GM12878 (cell line): ENCODE results near the gene CEBPG. TPM values are rescaled to one million over a fixed set of nuclear protein-coding genes. Genes with fewer than 3 reads are reported as not detected.

ENCODE experiments used
- ATAC-seq: fragments of 200-7000 bp; cut with Tn5 transposase; 3 replicates; pipeline ENCODE4 v1.9.1; 2020; ENCODE audit warnings: mild to moderate bottlenecking, moderate library complexity
- BruUV-seq: library from RNA; stranded (reverse); fragments of 400-500 nt; replicated peaks from 2 replicates; lab custom pipeline; 2021; lab: Mats Ljungman, UMichigan
- CTCF ChIA-PET: fragments of 300-600 bp; sonication (Branson Sonifier 250); formaldehyde crosslinking; extraction: SDS; loops from one replicate; lab custom pipeline; 2021; ENCODE audit warnings: inconsistent platforms; lab: Yijun Ruan, JAX
- POLR2A ChIA-PET: fragments of 350-600 bp; formaldehyde crosslinking; extraction: SDS; loops from one replicate; lab custom pipeline; 2021; ENCODE audit warnings: inconsistent platforms; lab: Charles Lee
- RAD21 ChIA-PET: fragments of 300-600 bp; sonication (Branson Sonifier 250); formaldehyde crosslinking; loops from one replicate; lab custom pipeline; 2023; ENCODE audit warnings: antibody characterized with exemption; ENCODE audit not compliant: unreplicated experiment; lab: Charles Lee
- SMC1A ChIA-PET: fragments of 300-600 bp; sonication (Branson Sonifier 250); formaldehyde crosslinking; loops from one replicate; lab custom pipeline; 2023; ENCODE audit not compliant: unreplicated experiment, uncharacterized antibody; lab: Charles Lee
- DNase-seq: peaks from one replicate; pipeline ENCODE4 v3.0.0-alpha.2; 2011; ENCODE audit warnings: low read depth, low spot score
- FAIRE-seq: peaks from 3 replicates; lab custom pipeline; 2011; peaks lifted over from hg19 to GRCh38; lab: Jason Lieb, UNC
- H2AFZ ChIP-seq: 2 replicates; pipeline ENCODE4 v1.6.0; 2011; ENCODE audit warnings: low read depth, low read length, control low read depth; ENCODE audit not compliant: control insufficient read depth
- H3K27ac ChIP-seq: 2 replicates; pipeline ENCODE4 v1.5.1; 2011; ENCODE audit warnings: control low read depth; ENCODE audit not compliant: control insufficient read depth, insufficient read depth
- H3K27me3 ChIP-seq, 2 experiments: replicated peaks in 1 of 2; 2 replicates each; pipeline versions ENCODE4 v1.6.0 to v1.6.1; 2011; ENCODE audit warnings: low read length in 1 of 2; ENCODE audit not compliant: control insufficient read depth in 2 of 2, insufficient read depth in 2 of 2
- H3K36me3 ChIP-seq, 2 experiments: 2 replicates each; pipeline ENCODE4 v1.5.1; 2011; ENCODE audit warnings: low read length in 1 of 2; ENCODE audit not compliant: control insufficient read depth in 2 of 2, insufficient read depth in 2 of 2
- H3K4me1 ChIP-seq: 2 replicates; pipeline ENCODE4 v1.6.1; 2011; ENCODE audit warnings: mild to moderate bottlenecking, low read length, moderate library complexity, mixed read lengths; ENCODE audit not compliant: control insufficient read depth, insufficient read depth
- H3K4me2 ChIP-seq: 2 replicates; pipeline ENCODE4 v1.6.0; 2011; ENCODE audit warnings: control low read depth; ENCODE audit not compliant: control insufficient read depth, insufficient read depth
- H3K4me3 ChIP-seq: fragments of 200-600 bp; sonication (generic); 2 replicates; pipeline ENCODE4 v1.5.1; 2016
- H3K79me2 ChIP-seq: 2 replicates; pipeline ENCODE4 v1.6.0; 2011; ENCODE audit warnings: low read length; ENCODE audit not compliant: control insufficient read depth, insufficient read depth
- H3K9ac ChIP-seq: 2 replicates; pipeline ENCODE4 v1.8.0; 2011; ENCODE audit warnings: low read length, control low read depth, mixed read lengths; ENCODE audit not compliant: control insufficient read depth, insufficient read depth
- H3K9me3 ChIP-seq: replicated peaks from 3 replicates; pipeline ENCODE4 v1.5.1; 2011; ENCODE audit warnings: mild to moderate bottlenecking, low read length; ENCODE audit not compliant: control insufficient read depth, insufficient read depth
- H4K20me1 ChIP-seq: 2 replicates; pipeline ENCODE4 v1.6.0; 2011; ENCODE audit not compliant: control insufficient read depth, insufficient read depth
- CHD1 ChIP-seq: IDR thresholded peaks from 2 replicates; pipeline ENCODE4 v1.6.1; 2012; ENCODE audit warnings: low read depth, low read length, improper control_type of control experiment
- CHD2 ChIP-seq: IDR thresholded peaks from 2 replicates; pipeline ENCODE4 v1.6.1; 2011; ENCODE audit warnings: low read depth, low read length, improper control_type of control experiment, borderline replicate concordance
- CHD4 ChIP-seq: fragments of 200-600 bp; sonication (generic); IDR thresholded peaks from 2 replicates; pipeline ENCODE4 v1.6.1; 2016; ENCODE audit warnings: mild to moderate bottlenecking
- EZH2 ChIP-seq: IDR thresholded peaks from 2 replicates; pipeline ENCODE4 v1.6.1; 2012; ENCODE audit warnings: low read depth, mild to moderate bottlenecking, control low read depth, inconsistent platforms, low read length, borderline replicate concordance; ENCODE audit not compliant: control insufficient read depth
- JUNB ChIP-seq: IDR thresholded peaks from 2 replicates; pipeline ENCODE4 v1.6.1; 2016; ENCODE audit warnings: antibody characterized with exemption, mild to moderate bottlenecking
- KAT2A ChIP-seq: conservative IDR thresholded peaks from 2 replicates; pipeline ENCODE4 v1.6.1; 2011; ENCODE audit warnings: low read depth, low read length; ENCODE audit not compliant: control insufficient read depth
- LARP7 ChIP-seq: fragments of 450-650 bp; IDR thresholded peaks from 2 replicates; pipeline ENCODE4 v1.6.1; 2017; ENCODE audit warnings: mild to moderate bottlenecking
- MYC ChIP-seq: IDR thresholded peaks from 2 replicates; pipeline ENCODE4 v1.6.1; 2011; ENCODE audit warnings: mild to moderate bottlenecking, low read length, moderate library complexity, inconsistent platforms; ENCODE audit not compliant: insufficient read depth, insufficient replicate concordance, insufficient read length, severe bottlenecking
- SMAD5 ChIP-seq: IDR thresholded peaks from 2 replicates; pipeline ENCODE4 v1.6.1; 2016; ENCODE audit warnings: antibody characterized with exemption, low read depth
- SMC3 ChIP-seq: IDR thresholded peaks from 2 replicates; pipeline ENCODE4 v1.6.1; 2011; ENCODE audit warnings: low read length, improper control_type of control experiment, borderline replicate concordance
- STAT3 ChIP-seq: IDR thresholded peaks from 2 replicates; pipeline ENCODE4 v1.6.1; 2011; ENCODE audit warnings: low read depth, low read length, improper control_type of control experiment
- ZNF274 ChIP-seq: IDR thresholded peaks from one replicate; pipeline ENCODE4 v1.8.0; 2011; ENCODE audit not compliant: insufficient read length, insufficient read depth
- WGBS: methylation state at CpG from one replicate; pipeline ENCODE4 v1.1.6; 2016; ENCODE audit warnings: low lambda C conversion rate; ENCODE audit not compliant: insufficient replicate concordance, insufficient coverage; ENCODE audit errors: missing lambda C conversion rate; 5-methylcytosine and 5-hydroxymethylcytosine counted together
- in situ Hi-C: fragments of 300-500 bp; cut with MboI; formaldehyde crosslinking; loops from 9 replicates; pipeline ENCODE4 v1.14.3; 2018; ENCODE audit warnings: mixed read lengths
- intact Hi-C: fragments of 100-400 bp; cut with micrococcal nuclease; formaldehyde crosslinking; loops from one replicate; pipeline ENCODE4 v1.14.2; 2022; ENCODE audit not compliant: unreplicated experiment
- polyA plus RNA-seq, 11 experiments: library from polyadenylated mRNA; depleted of rRNA in 4 of 11; unstranded in 6 of 11; stranded (reverse) in 5 of 11; fragments of >200 nt; fragmentation: Nextera tagmentation in 4 of 11; fragmentation: Illumina TruSeq in 1 of 11; extraction: Ambion mirVana in 4 of 11; extraction: Trizol in 1 of 11; gene quantifications; 1 replicate in 1 of 11; 2 replicates in 10 of 11; pipeline versions ENCODE4 v1.2.1 to v1.2.3, GENCODE V29; 2011 to 2016; ENCODE audit warnings: inconsistent platforms in 2 of 11, missing spikeins in 2 of 11, low read depth in 1 of 11
- total RNA-seq, 4 experiments: library from RNA; depleted of rRNA in 3 of 4; stranded (reverse); fragments of >200 nt in 3 of 4; fragmentation: Illumina TruSeq in 1 of 4; extraction: Trizol in 1 of 4; gene quantifications; 2 replicates each; pipeline versions ENCODE4 v1.2.1 to v1.2.3, GENCODE V29; 2013 to 2021
- TF ChIP-seq, protein P1 (sequence below): fragments of 450-650 bp; formaldehyde crosslinking; IDR thresholded peaks from 2 replicates; pipeline ENCODE4 v1.4.0; 2020; ENCODE audit warnings: mild to moderate bottlenecking, moderate library complexity
- TF ChIP-seq, protein P2 (sequence below): fragments of 450-650 bp; IDR thresholded peaks from 2 replicates; pipeline ENCODE4 v1.6.1; 2014; ENCODE audit warnings: mild to moderate bottlenecking
- TF ChIP-seq, protein P3 (sequence below): IDR thresholded peaks from 2 replicates; pipeline ENCODE4 v1.6.1; 2012; ENCODE audit warnings: low read length, inconsistent platforms

CEBPG gene
- total and polyA plus RNA-seq, 10 of the 15 experiments (the other 5 are each of a cell fraction or from before 2014, with no cell fraction given), result 5.2 to 22.4 (median 20.0) TPM

DNA sequence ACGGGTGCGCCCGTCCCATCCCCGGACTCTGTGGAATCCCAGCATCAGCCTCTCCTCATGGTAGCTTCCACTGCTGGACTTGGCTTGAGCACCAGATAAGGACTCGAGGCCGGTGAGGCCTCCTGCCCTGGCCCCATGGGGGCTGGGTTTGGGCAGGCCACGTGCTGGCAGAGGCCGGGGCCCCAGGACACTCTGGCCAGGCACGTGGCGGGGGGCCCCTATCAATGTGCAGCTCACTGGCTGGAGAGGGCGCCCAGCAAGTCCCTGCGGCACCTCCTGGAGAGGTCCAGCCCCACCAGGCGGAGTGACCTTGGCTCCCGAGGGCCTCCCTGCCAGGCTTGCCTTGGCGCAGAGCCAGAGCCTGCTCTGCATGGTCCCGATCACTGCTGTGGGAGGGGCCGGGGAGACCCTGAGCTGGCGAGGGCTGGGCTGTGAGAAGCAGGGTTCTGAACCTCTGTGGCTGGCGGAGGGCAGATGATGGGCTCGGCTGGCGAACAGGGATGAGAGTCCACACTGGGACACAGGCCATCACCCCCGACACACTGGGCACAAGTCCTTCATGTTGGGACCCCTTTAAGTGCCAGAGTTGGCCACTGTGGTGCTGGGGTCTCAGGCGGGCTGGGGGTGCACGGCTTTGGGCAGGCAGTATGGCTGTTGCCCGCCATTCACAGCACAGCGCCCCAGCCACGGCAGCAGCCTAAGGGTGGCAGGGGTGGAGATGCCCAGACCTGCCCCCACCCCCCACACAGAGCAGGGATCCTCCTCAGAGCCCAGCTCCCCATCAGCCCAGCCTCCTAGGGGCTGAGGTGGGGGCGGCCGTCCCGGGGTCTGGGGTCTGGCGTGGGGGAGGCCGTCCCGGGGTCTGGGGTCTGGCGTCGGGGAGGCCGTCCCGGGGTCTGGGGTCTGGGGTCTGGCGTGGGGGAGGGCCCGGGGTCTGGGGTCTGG is 19.1 kb downstream of the CEBPG start:
- ChIA-PET POLR2A (no interaction called here), SMC1A (no interaction called here), RAD21 (no interaction called here), CTCF (interaction anchor here (0.7 kb wide), 1 partner anchor 244 kb away, joined by 3 read pairs; no protein-coding TSS in a partner anchor)
- no peak for TF ChIP-seq KAT2A
- TF ChIP-seq MYC, result no peak
- no peak for TF ChIP-seq SMC3
- TF ChIP-seq, protein P1, sequence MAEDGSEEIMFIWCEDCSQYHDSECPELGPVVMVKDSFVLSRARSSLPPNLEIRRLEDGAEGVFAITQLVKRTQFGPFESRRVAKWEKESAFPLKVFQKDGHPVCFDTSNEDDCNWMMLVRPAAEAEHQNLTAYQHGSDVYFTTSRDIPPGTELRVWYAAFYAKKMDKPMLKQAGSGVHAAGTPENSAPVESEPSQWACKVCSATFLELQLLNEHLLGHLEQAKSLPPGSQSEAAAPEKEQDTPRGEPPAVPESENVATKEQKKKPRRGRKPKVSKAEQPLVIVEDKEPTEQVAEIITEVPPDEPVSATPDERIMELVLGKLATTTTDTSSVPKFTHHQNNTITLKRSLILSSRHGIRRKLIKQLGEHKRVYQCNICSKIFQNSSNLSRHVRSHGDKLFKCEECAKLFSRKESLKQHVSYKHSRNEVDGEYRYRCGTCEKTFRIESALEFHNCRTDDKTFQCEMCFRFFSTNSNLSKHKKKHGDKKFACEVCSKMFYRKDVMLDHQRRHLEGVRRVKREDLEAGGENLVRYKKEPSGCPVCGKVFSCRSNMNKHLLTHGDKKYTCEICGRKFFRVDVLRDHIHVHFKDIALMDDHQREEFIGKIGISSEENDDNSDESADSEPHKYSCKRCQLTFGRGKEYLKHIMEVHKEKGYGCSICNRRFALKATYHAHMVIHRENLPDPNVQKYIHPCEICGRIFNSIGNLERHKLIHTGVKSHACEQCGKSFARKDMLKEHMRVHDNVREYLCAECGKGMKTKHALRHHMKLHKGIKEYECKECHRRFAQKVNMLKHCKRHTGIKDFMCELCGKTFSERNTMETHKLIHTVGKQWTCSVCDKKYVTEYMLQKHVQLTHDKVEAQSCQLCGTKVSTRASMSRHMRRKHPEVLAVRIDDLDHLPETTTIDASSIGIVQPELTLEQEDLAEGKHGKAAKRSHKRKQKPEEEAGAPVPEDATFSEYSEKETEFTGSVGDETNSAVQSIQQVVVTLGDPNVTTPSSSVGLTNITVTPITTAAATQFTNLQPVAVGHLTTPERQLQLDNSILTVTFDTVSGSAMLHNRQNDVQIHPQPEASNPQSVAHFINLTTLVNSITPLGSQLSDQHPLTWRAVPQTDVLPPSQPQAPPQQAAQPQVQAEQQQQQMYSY (CRISPR knock-in tag), result no peak
- no peak for TF ChIP-seq JUNB
- no peak for TF ChIP-seq SMAD5
- TF ChIP-seq, protein P2, sequence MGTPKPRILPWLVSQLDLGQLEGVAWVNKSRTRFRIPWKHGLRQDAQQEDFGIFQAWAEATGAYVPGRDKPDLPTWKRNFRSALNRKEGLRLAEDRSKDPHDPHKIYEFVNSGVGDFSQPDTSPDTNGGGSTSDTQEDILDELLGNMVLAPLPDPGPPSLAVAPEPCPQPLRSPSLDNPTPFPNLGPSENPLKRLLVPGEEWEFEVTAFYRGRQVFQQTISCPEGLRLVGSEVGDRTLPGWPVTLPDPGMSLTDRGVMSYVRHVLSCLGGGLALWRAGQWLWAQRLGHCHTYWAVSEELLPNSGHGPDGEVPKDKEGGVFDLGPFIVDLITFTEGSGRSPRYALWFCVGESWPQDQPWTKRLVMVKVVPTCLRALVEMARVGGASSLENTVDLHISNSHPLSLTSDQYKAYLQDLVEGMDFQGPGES, result no peak
- TF ChIP-seq CHD1, result no peak
- TF ChIP-seq LARP7, result no peak
- TF ChIP-seq, protein P3, sequence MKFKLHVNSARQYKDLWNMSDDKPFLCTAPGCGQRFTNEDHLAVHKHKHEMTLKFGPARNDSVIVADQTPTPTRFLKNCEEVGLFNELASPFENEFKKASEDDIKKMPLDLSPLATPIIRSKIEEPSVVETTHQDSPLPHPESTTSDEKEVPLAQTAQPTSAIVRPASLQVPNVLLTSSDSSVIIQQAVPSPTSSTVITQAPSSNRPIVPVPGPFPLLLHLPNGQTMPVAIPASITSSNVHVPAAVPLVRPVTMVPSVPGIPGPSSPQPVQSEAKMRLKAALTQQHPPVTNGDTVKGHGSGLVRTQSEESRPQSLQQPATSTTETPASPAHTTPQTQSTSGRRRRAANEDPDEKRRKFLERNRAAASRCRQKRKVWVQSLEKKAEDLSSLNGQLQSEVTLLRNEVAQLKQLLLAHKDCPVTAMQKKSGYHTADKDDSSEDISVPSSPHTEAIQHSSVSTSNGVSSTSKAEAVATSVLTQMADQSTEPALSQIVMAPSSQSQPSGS, result no peak
- TF ChIP-seq CHD4, result no peak
- no peak for TF ChIP-seq EZH2
- no peak for TF ChIP-seq STAT3
- no peak for TF ChIP-seq ZNF274
- no peak for TF ChIP-seq CHD2
- ATAC-seq (no peak), DNase-seq (no peak), FAIRE-seq (no peak)
- Histone ChIP-seq H3K79me2 (no peaks in the 10 kb centered on the region), H3K4me2 (no peak overlapping the region), H3K9ac (no peak overlapping the region), H2AFZ (no peak overlapping the region), H3K4me1 (no peaks in the 10 kb centered on the region), H3K27me3 (no peaks in the 10 kb centered on the region), H4K20me1 (no peaks in the 10 kb centered on the region), H3K36me3 (no peaks in the 10 kb centered on the region), H3K9me3 (no peaks in the 10 kb centered on the region), H3K4me3 (no peak overlapping the region), H3K27ac (no peak overlapping the region)
- intact Hi-C loops, result no loop called here
- WGBS, result 75% methylated on average over 27 of the region's 39 CpGs
- BruUV-seq, result no TSS peak
- in situ Hi-C loops, result no loop called here
